PC-3 (cell line): Measurements from ENCODE around the gene F5.
"Not testable (repeated sequence)": the region's sequence is repeated elsewhere in the genome, so short reads cannot be mapped to it uniquely, and the experiment has no call there.

ENCODE experiments used
- EZH2 ChIP-seq: fragments of 300-600 bp; sonication (generic); IDR thresholded peaks from one replicate; pipeline ENCODE4 v1.6.1; 2017; ENCODE audit warnings: antibody characterized with exemption, mild to moderate bottlenecking, low read length; ENCODE audit not compliant: unreplicated experiment
- EZH2phosphoT487 ChIP-seq: fragments of 300-600 bp; sonication (generic); IDR thresholded peaks from 2 replicates; pipeline ENCODE4 v1.6.1; 2018; ENCODE audit warnings: mild to moderate bottlenecking, antibody characterized with exemption, low read length, borderline replicate concordance
- TF ChIP-seq, protein P1 (sequence below): fragments of 300-600 bp; sonication (generic); conservative IDR thresholded peaks from 2 replicates; pipeline ENCODE4 v1.5.1; 2017; ENCODE audit warnings: antibody characterized with exemption, low read depth, mild to moderate bottlenecking, low read length

DNA sequence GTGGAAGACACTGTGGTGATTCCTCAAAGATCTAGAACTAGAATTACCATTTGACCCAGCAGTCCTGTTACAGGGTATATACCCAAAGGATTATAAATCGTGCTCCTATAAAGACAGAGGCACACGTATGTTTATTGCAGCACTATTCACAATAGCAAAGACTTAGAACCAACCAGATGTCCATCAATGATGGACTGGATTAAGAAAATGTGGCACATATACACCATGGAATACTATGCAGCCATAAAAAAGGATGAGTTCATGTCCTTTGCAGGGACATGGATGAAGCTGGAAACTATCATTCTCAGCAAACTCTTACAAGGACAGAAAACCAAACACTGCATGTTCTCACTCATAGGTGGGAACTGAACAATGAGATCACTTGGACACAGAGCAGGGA, 82.7 kb downstream of the F5 start:
- TF ChIP-seq, protein P1, sequence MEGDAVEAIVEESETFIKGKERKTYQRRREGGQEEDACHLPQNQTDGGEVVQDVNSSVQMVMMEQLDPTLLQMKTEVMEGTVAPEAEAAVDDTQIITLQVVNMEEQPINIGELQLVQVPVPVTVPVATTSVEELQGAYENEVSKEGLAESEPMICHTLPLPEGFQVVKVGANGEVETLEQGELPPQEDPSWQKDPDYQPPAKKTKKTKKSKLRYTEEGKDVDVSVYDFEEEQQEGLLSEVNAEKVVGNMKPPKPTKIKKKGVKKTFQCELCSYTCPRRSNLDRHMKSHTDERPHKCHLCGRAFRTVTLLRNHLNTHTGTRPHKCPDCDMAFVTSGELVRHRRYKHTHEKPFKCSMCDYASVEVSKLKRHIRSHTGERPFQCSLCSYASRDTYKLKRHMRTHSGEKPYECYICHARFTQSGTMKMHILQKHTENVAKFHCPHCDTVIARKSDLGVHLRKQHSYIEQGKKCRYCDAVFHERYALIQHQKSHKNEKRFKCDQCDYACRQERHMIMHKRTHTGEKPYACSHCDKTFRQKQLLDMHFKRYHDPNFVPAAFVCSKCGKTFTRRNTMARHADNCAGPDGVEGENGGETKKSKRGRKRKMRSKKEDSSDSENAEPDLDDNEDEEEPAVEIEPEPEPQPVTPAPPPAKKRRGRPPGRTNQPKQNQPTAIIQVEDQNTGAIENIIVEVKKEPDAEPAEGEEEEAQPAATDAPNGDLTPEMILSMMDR: not testable (repeated sequence)
- not testable (repeated sequence) for TF ChIP-seq EZH2, EZH2phosphoT487
